DND-41 (cell line): ENCODE data around the gene SLC39A11.

ENCODE experiments used
- ATAC-seq: fragments of 200-7000 bp; cut with Tn5 transposase; 3 replicates; pipeline ENCODE4 v1.9.1; 2021; ENCODE audit warnings: low read depth; ENCODE audit not compliant: insufficient read depth
- DNase-seq: peaks from one replicate; pipeline ENCODE4 v3.0.0-alpha.2; 2020
- H2AFZ ChIP-seq: 2 replicates; pipeline ENCODE4 v1.6.0; 2012; ENCODE audit warnings: low read depth, low read length
- H3K27ac ChIP-seq: 2 replicates; pipeline ENCODE4 v1.5.1; 2012; ENCODE audit warnings: low read length, inconsistent platforms
- H3K27me3 ChIP-seq: fragments of 200-600 bp; sonication (generic); 2 replicates; pipeline ENCODE4 v1.6.0; 2012; ENCODE audit warnings: low read length, mild to moderate bottlenecking, inconsistent platforms; ENCODE audit not compliant: insufficient read depth, poor library complexity
- H3K36me3 ChIP-seq: 2 replicates; pipeline ENCODE4 v1.5.1; 2012; ENCODE audit warnings: low read length, inconsistent platforms; ENCODE audit not compliant: insufficient read depth
- H3K4me1 ChIP-seq: 2 replicates; pipeline ENCODE4 v1.5.1; 2012; ENCODE audit warnings: mild to moderate bottlenecking, low read length; ENCODE audit not compliant: insufficient read depth
- H3K4me2 ChIP-seq: 2 replicates; pipeline ENCODE4 v1.6.0; 2012; ENCODE audit warnings: mild to moderate bottlenecking, moderate library complexity, low read length, inconsistent platforms; ENCODE audit not compliant: insufficient read depth
- H3K4me3 ChIP-seq, 2 experiments: fragments of 200-600 bp in 1 of 2; shearing (Covaris generic) in 1 of 2; 2 replicates each; pipeline ENCODE4 v1.5.1; 2012 to 2016; ENCODE audit warnings: inconsistent platforms in 2 of 2, low read length in 2 of 2, mild to moderate bottlenecking in 2 of 2, low read depth in 1 of 2, moderate library complexity in 1 of 2
- H3K79me2 ChIP-seq: 2 replicates; pipeline ENCODE4 v1.6.0; 2012; ENCODE audit warnings: low read length, inconsistent platforms; ENCODE audit not compliant: insufficient read depth
- H3K9ac ChIP-seq: 2 replicates; pipeline ENCODE4 v1.6.0; 2012; ENCODE audit warnings: low read depth, mild to moderate bottlenecking, inconsistent platforms, low read length, moderate library complexity
- H3K9me3 ChIP-seq: 2 replicates; pipeline ENCODE4 v1.5.1; 2012; ENCODE audit warnings: low read length, moderate library complexity, mild to moderate bottlenecking, inconsistent platforms; ENCODE audit not compliant: insufficient read depth, severe bottlenecking
- H4K20me1 ChIP-seq: 2 replicates; pipeline ENCODE4 v1.6.0; 2012; ENCODE audit warnings: low read length; ENCODE audit not compliant: insufficient read depth
- CTCF ChIP-seq: IDR thresholded peaks from 2 replicates; pipeline ENCODE4 v1.5.1; 2012; ENCODE audit warnings: borderline replicate concordance, low read length, moderate library complexity, mild to moderate bottlenecking; ENCODE audit not compliant: poor library complexity, severe bottlenecking; ENCODE audit errors: extremely low read depth
- EZH2 ChIP-seq: IDR thresholded peaks from 3 replicates; pipeline ENCODE4 v1.6.1; 2012; ENCODE audit warnings: borderline replicate concordance, low read depth, mild to moderate bottlenecking, moderate library complexity, low read length, inconsistent platforms; ENCODE audit not compliant: severe bottlenecking

Gene SLC39A11

GRCh38 chr17:72600934-72601333 is 491.6 kb downstream of the SLC39A11 start:
- H3K4me2 ChIP-seq, result no peak overlapping the region
- TF ChIP-seq EZH2 (no peak), CTCF (no peak)
- H3K9ac ChIP-seq, result no peak overlapping the region
- H3K27me3 ChIP-seq, result no peaks in the 10 kb centered on the region
- H3K9me3 ChIP-seq, result no peaks in the 10 kb centered on the region
- no peak overlapping the region for H3K4me3 ChIP-seq
- ATAC-seq (no peak), DNase-seq (no peak)
- H3K36me3 ChIP-seq, result no peaks in the 10 kb centered on the region
- no peak overlapping the region for H3K27ac ChIP-seq
- no peaks in the 10 kb centered on the region for H3K79me2 ChIP-seq
- H2AFZ ChIP-seq, result no peak overlapping the region
- H3K4me1 ChIP-seq, result no peaks in the 10 kb centered on the region
- H4K20me1 ChIP-seq, result no peaks in the 10 kb centered on the region

- Histone ChIP-seq H3K4me1 (no peaks in the 10 kb centered on the region), H3K9me3 (no peaks in the 10 kb centered on the region), H3K4me3 (no peak overlapping the region), H3K4me2 (no peak overlapping the region), H3K9ac (no peak overlapping the region), H3K36me3 (no peaks in the 10 kb centered on the region), H2AFZ (no peak overlapping the region), H3K27me3 (no peaks in the 10 kb centered on the region), H3K79me2 (no peaks in the 10 kb centered on the region), H3K27ac (no peak overlapping the region), H4K20me1 (no peaks in the 10 kb centered on the region)
- TF ChIP-seq EZH2, result no peak
- no peak for TF ChIP-seq CTCF
- ATAC-seq (no peak), DNase-seq (no peak)
Measured at GRCh38 chr17:72599891-72600290, 492.6 kb downstream of the SLC39A11 start.

GRCh38 chr17:72598695-72599094 is 493.8 kb downstream of the SLC39A11 start:
- Histone ChIP-seq H3K4me3 (no peak overlapping the region), H2AFZ (no peak overlapping the region), H3K9me3 (no peaks in the 10 kb centered on the region), H3K9ac (no peak overlapping the region), H3K79me2 (no peaks in the 10 kb centered on the region), H3K4me1 (no peaks in the 10 kb centered on the region), H3K36me3 (no peaks in the 10 kb centered on the region), H4K20me1 (no peaks in the 10 kb centered on the region), H3K27ac (no peak overlapping the region), H3K27me3 (no peaks in the 10 kb centered on the region), H3K4me2 (no peak overlapping the region)
- ATAC-seq, result no peak
- TF ChIP-seq CTCF (no peak), EZH2 (no peak)
- no peak for DNase-seq
